Kidney (tissue), 14 donors: Measurements from ENCODE around the gene GATA3. TPM values are rescaled to one million over a fixed set of nuclear protein-coding genes. Genes with fewer than 3 reads are reported as not detected.

ENCODE experiments used
- DNase-seq, 5 donors: peaks; one replicate each; pipeline ENCODE4 v3.0.0-alpha.2; 2013 to 2020
- FAIRE-seq: peaks from 2 replicates; lab custom pipeline; 2012; peaks lifted over from hg19 to GRCh38; lab: Jason Lieb, UNC
- H3K27ac ChIP-seq, 2 donors: one replicate each; pipeline ENCODE4 v1.7.0; 2013; ENCODE audit warnings: low read depth in 2 of 2, low read length in 2 of 2, inconsistent platforms in 1 of 2
- H3K27me3 ChIP-seq: one replicate; pipeline ENCODE4 v1.7.1; 2013; ENCODE audit warnings: low read length, inconsistent platforms; ENCODE audit not compliant: control insufficient read depth, insufficient read depth
- H3K36me3 ChIP-seq, 3 donors: one replicate each; pipeline versions ENCODE4 v1.7.0 to v1.7.1; 2013; ENCODE audit warnings: low read length in 3 of 3, control low read depth in 1 of 3, inconsistent platforms in 1 of 3; ENCODE audit not compliant: insufficient read depth in 3 of 3, control insufficient read depth in 2 of 3
- H3K4me1 ChIP-seq, 3 donors: one replicate each; pipeline versions ENCODE4 v1.7.0 to v1.7.1; 2013; ENCODE audit warnings: low read length in 3 of 3, inconsistent platforms in 1 of 3, low read depth in 1 of 3; ENCODE audit not compliant: control insufficient read depth in 2 of 3, insufficient read depth in 2 of 3
- H3K4me3 ChIP-seq, 3 donors: one replicate each; pipeline versions ENCODE4 v1.7.0 to v1.8.1; 2013; ENCODE audit warnings: low read length in 3 of 3, control low read depth in 1 of 3, inconsistent platforms in 1 of 3
- H3K9ac ChIP-seq, 3 donors: one replicate each; pipeline versions ENCODE4 v1.7.0 to v1.7.1; 2013; ENCODE audit warnings: low read length in 3 of 3, control low read depth in 1 of 3, inconsistent platforms in 1 of 3
- H3K9me3 ChIP-seq, 3 donors: one replicate each; pipeline versions ENCODE4 v1.7.0 to v1.7.1; 2013; ENCODE audit warnings: low read length in 3 of 3, control low read depth in 1 of 3, inconsistent platforms in 1 of 3; ENCODE audit not compliant: control insufficient read depth in 2 of 3, insufficient read depth in 1 of 3
- CTCF ChIP-seq: IDR thresholded peaks from 3 replicates; pipeline ENCODE4 v1.5.1; 2012; ENCODE audit warnings: mild to moderate bottlenecking, moderate library complexity, borderline replicate concordance; ENCODE audit not compliant: insufficient read depth; ENCODE audit errors: extremely low read depth
- intact Hi-C: fragments of 100-400 bp; cut with DNase I; formaldehyde crosslinking; loops from one replicate; pipeline ENCODE4 v1.11.1; 2022
- polyA plus RNA-seq: library from polyadenylated mRNA; stranded (reverse); fragments of 350-450 nt; fragmentation: Illumina TruSeq; extraction: RNeasy Lipid Tissue Mini Kit (QIAGEN cat#74804); gene quantifications from one replicate; pipeline ENCODE4 v1.2.3, GENCODE V29; 2014; ENCODE audit warnings: low read depth, low replicate concordance; ENCODE audit not compliant: insufficient read depth
- total RNA-seq: library from RNA; stranded (reverse); fragmentation: NEBNext Ultra II Directional; extraction: Animal tissue kit (Norgen Biotek cat#: 25700); gene quantifications from one replicate; pipeline ENCODE4 v1.2.1, GENCODE V29; 2021
- donor health status: control.
- donor health status: control.
- donor health status: control.
- donor health status: control.
- donor health status: control.
- donor health status: DM: yes; HTN: yes; CAD: no.
- donor health status: Normal renal cell carcinoma (clear cell type).

GATA3 gene
- total and polyA plus RNA-seq, 2 donors from 2014 or later, result 23.5 to 45.9 TPM

- FAIRE-seq (no peak), DNase-seq (no peak)
- peaks cover 0 to 7% (median 6%) of the 10 kb centered on the region in 3 donors for H3K36me3 ChIP-seq
- intact Hi-C loops, result no loop called here
- H3K27ac ChIP-seq, result no peak overlapping the region
- no peaks in the 10 kb centered on the region for H3K9me3 ChIP-seq
- no peaks in the 10 kb centered on the region for H3K4me1 ChIP-seq
- H3K9ac ChIP-seq, result no peak overlapping the region
- H3K4me3 ChIP-seq, result no peak overlapping the region
- no peak for TF ChIP-seq CTCF
- no peaks in the 10 kb centered on the region for H3K27me3 ChIP-seq
Measured at GRCh38 chr10:8009031-8009430, 45.5 kb upstream of the GATA3 start.

GRCh38 chr10:8013006-8013405, 41.5 kb upstream of the GATA3 start:
- no peak overlapping the region for H3K9ac ChIP-seq
- H3K9me3 ChIP-seq, result no peaks in the 10 kb centered on the region
- DNase-seq (peak in 2 of 5 donors; percentile 44 to 62), FAIRE-seq (peak; percentile 47)
- H3K4me1 ChIP-seq, result no peaks in the 10 kb centered on the region
- intact Hi-C loops, result no loop called here
- no peak overlapping the region for H3K4me3 ChIP-seq
- H3K27ac ChIP-seq, result peak overlapping the region in 1 of 2 donors; percentile 50
- no peak for TF ChIP-seq CTCF
- H3K36me3 ChIP-seq, result peaks cover 0 to 9% (median 6%) of the 10 kb centered on the region in 3 donors
- H3K27me3 ChIP-seq, result no peaks in the 10 kb centered on the region

- FAIRE-seq, result no peak
- Histone ChIP-seq H3K4me3 (no peak overlapping the region), H3K27me3 (no peaks in the 10 kb centered on the region), H3K4me1 (no peaks in the 10 kb centered on the region), H3K9ac (no peak overlapping the region), H3K36me3 (peaks cover 0 to 9% (median 6%) of the 10 kb centered on the region in 3 donors), H3K9me3 (no peaks in the 10 kb centered on the region), H3K27ac (peak overlapping the region in 1 of 2 donors; percentile 51)
- intact Hi-C loops, result no loop called here
- no peak for TF ChIP-seq CTCF
- peak in 1 of 5 donors; percentile 20 for DNase-seq
Measured at GRCh38 chr10:8013619-8014018, 40.9 kb upstream of the GATA3 start.

- DNase-seq, result peak in 1 of 5 donors; percentile 16
- intact Hi-C loops, result no loop called here
- TF ChIP-seq CTCF, result no peak
Measured at GRCh38 chr10:8014649-8015048, 39.8 kb upstream of the GATA3 start.

More at GRCh38 chr10:8014649-8015048, 39.8 kb upstream of the GATA3 start:
- H3K27ac ChIP-seq, result peak overlapping the region in 1 of 2 donors; percentile 24
- H3K4me1 ChIP-seq, result no peaks in the 10 kb centered on the region
- H3K9ac ChIP-seq, result no peak overlapping the region
- H3K36me3 ChIP-seq, result peaks cover 0 to 9% (median 6%) of the 10 kb centered on the region in 3 donors
- no peak for FAIRE-seq
- H3K4me3 ChIP-seq, result no peak overlapping the region
- no peaks in the 10 kb centered on the region for H3K9me3 ChIP-seq
- H3K27me3 ChIP-seq, result no peaks in the 10 kb centered on the region
